NCI-H82 (cell line): ENCODE data around the gene VPS51.

Experiments
- DNase-seq: peaks from one replicate; lab custom pipeline; 2025; lab: John Stamatoyannopoulos, UW

Gene VPS51

DNA sequence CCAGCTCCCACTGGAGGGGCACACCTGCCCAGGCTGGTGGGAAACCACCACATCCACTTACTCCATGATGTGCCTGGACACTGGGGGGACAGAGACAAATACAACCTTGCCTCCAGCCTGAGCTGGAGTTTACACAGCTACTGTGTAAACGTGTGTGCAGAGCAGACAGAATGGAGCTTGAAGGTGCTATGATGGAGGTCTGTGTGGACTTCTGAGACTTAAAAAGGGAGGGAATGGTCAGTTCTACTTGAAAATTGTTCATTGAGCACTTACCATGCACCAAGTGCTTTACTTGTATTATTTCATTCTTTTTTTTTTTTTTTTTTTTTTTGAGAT, 23.4 kb upstream of the VPS51 start:
- DNase-seq, result no peak

DNA sequence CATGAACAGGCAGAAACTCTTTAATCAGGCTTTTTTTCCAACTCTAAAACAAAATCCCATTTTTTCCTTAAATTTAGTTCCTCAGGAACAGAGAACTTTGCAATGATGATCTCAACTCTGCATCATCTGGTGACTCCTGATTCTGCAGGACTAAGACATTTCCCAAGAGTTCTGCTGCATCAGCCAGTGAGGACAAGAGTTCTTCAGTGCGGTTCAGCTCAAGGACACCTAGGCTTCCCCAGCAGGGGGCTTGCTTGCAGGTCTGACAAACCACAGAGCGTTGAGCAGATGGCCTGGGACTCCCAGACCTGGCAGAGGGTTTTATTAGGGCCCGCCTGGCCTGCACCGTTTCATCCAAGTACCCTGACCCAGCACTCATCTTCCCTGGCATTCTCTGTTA, 18.6 kb upstream of the VPS51 start:
- DNase-seq, result peak; percentile 79

DNA sequence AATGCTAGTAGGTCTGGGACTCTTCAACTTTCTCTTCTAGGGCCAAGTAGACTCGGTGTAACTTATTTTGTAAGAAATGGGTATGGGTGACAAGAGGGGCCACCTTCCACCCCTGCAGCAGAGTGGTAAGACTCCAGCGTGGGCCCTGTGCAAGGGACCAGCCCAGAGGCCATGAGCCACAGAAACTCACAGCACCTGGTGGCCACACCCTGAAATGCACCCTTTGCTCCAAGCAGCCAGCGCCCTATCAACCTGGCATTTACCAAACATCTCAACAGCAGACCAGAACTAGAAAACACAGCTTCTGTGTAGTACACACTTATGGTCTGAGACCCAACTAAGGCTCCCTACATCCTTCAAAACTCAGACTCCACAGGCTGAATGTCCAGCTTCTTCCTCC, 17.9 kb upstream of the VPS51 start:
- DNase-seq, result peak; percentile 69

DNA sequence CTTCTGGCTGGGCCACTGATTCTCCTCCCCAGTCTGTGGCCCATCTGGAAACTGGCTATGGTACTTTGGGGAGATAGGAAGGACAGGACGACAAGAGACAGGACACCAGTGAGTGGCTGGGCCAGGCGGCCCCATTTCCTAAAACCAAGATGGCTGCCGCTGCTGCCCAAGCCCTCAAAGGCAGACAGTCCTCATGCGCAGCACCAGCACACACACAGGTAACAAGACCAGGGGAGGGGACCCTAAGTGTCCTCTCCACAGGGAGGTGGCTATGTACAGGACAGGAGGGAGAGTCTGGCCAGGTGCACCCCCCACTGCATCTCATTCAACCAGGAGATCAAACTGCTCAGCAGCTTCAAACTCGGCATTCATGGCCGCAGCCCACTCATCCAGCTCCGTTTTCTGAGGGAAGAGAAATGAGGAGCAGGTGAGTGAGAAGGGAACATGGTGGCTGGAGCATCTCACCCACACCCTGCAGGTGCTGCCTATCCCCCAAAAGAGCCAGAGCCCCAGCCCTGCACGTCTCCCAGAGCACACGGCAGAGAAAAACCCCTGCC, 17.1 kb upstream of the VPS51 start:
- DNase-seq, result no peak

DNA sequence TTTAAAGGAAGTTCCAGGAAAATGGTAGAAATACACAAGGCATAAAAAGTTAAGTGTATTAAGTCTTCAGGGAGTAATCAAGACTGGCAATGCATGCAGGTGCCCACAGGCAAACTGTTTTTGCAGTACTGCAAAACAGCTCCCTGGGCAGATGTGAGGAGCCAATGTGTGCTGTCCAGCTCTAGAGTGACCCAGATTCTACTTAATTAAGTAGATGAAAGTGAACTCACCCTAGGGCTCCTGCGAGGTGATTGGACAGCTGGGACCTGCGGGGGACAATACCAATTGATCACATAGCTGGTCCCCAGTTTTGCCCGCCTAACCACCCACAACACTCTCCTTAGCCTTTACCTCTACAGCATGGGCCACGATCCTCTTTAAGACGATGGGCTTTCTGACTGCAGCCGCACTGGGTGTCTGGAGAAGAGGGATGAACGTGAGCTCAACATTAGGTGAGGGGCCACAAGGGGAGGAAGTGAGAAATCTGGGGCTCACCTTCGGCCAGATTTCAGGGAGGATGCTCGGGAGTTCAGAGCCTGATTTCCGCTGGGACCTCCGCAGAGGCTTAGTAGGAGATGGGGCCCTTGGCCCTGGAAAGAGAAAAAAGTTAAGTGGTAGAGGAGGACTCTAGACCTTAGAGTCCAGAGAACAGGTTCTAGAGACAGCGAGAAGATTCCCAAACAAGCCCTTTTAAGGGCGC, 12.7 kb upstream of the VPS51 start:
- no peak for DNase-seq

DNA sequence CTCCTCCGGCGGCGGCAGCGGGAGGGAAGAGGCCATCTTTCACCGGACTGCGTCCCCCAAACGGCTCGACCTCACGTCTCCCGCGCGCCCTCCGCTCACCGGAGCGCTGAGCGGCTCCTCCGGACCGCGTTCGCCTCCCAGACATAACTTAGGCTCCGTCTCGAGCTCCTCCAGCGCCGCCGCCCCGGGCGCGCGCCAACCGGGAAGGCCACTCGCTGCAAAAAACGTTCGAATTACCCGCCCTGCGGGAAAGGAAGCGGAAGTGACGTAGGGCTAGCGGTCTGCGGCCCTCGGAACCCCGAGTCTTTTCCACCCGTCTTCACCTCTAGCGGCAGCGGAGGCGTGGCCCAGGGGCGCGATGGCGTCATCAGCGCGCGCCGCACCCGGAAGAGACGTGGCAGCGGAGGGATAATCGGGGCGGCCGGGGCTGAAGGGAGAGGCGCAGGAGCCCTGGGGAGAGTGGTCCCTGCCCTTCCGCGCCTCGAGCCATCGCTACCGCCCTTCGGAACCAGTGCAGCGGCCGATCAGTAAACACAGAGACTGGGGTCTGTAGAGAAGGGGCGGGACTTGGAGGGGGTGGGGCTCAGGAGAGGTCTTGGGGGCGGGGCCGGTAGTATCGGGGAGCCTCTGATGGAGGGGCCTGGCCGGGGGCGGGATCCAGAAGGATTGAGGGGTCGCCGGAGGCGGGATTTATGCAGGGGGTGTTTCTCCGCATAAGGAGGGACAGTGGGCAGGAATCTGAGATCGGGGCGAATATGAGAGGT, 12.0 kb upstream of the VPS51 start, which contains the start of the genes CDCA5 and ZFPL1:
Gene CDCA5, minus strand, starts transcription at position 207 of the 764 bp plus-strand sequence. Its CDS starts 62 bp downstream, at position 145.
Gene ZFPL1, plus strand, starts transcription at position 389 of the 764 bp plus-strand sequence. CDS start 477 bp downstream, outside the sequence.
- peak; percentile 96 for DNase-seq

DNA sequence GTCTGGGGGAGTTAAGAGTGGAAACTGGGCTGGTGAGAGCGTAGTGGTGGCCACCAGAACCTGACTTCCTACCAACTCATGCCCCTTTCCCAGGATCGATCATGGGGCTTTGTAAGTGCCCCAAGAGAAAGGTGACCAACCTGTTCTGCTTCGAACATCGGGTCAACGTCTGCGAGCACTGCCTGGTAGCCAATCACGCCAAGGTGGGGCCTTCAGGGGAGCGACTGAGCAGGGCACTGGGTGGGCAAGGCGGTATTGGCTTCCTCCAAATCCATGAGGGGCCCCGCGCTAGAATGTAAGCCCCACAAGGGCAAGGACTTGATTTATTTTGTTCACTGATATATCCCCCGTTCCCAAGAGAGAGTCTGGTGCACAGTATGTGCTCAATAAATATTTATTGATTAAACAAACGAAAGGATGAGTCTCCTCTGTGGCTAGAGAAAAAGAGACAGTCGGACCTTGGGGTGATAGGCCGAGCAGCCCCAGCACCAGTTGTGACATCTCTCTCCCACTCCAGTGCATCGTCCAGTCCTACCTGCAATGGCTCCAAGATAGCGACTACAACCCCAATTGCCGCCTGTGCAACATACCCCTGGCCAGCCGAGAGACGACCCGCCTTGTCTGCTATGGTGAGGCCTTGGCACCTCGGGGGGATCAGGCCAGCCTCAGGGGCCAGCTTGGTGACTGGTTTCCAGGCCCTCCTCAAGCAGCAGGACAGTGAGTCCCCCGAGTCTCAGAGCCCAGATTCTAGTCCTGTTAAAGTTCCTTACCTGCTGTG, 11.2 kb upstream of the VPS51 start:
- no peak for DNase-seq

DNA sequence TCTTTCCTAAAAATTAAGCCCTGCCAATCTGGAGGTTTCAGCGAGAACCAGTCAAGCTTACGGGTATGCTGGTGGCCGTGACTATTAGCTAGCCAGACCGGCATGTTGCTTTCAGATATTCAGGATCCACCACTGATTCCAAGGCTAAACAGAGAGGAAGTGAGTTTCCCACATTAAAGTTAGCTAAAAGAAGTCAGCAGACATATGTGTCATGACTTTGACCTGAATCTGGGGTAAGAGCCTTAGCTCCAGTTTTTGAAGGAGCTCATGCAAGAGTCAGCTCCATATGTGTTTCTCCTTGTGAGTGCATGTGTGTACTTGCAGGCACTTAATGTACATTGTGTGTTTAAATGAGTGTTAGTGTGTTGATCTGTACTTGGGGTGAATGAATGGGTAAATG, 10.6 kb upstream of the VPS51 start:
- DNase-seq, result no peak

DNA sequence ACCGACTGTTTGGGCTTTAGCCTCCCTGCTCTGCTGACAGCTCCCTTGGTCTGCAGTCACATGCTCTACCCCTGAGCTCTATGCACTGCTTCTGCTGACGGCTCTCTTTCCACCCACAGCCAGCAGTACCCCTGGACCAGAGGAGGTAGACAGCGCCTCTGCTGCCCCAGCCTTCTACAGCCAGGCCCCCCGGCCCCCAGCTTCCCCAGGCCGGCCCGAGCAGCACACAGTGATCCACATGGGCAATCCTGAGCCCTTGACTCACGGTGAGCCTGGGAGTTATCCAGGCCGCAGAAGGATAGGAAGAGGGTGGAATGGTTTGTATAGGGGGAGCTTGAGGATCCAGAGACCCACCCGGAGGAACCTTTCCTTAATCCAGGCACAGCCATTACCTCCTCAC, 9.2 kb upstream of the VPS51 start:
- DNase-seq, result no peak

DNA sequence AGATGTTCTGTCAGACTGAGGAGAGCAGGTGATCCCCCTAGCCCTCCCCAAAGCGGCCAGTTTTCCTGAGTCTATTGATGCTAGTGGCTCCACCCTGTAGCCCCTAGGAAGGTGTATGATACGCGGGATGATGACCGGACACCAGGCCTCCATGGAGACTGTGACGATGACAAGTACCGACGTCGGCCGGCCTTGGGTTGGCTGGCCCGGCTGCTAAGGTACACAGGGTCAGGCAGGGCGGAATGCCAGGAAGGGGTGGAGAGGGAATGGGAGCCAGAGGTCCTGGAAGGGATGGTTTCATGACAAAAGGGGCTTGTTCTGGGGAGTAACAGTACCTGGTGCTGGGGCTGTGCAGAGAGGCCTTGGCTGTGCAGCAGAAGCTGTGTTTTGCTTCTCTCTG, 8.8 kb upstream of the VPS51 start:
- DNase-seq, result no peak

DNA sequence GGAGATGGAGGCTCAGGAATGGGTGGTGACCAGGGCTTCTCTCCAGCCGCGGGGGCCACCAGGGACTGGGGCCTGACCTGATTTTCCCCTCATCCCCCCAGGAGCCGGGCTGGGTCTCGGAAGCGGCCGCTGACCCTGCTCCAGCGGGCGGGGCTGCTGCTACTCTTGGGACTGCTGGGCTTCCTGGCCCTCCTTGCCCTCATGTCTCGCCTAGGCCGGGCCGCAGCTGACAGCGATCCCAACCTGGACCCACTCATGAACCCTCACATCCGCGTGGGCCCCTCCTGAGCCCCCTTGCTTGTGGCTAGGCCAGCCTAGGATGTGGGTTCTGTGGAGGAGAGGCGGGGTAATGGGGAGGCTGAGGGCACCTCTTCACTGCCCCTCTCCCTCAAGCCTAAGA, 8.2 kb upstream of the VPS51 start:
- DNase-seq, result no peak

DNA sequence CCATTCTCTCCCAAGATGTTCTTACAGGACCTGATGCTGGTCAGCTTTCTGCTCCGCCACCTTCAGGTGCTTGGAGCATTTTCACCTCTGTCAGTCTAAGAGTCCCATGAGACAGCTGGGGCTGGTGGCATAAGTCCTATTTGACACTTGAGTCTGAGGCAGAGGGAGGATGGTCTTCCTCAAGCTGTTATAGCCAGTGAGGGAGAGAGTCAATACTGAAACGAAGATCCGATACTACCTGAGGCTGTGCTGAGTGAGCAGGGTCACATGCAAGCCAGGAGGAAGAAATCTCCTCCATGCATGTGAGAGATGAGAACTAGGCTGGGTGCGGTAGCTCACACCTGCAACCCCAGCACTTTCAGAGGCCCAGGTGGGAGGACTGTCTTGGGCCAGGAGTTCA, 6.4 kb upstream of the VPS51 start:
- no peak for DNase-seq

DNA sequence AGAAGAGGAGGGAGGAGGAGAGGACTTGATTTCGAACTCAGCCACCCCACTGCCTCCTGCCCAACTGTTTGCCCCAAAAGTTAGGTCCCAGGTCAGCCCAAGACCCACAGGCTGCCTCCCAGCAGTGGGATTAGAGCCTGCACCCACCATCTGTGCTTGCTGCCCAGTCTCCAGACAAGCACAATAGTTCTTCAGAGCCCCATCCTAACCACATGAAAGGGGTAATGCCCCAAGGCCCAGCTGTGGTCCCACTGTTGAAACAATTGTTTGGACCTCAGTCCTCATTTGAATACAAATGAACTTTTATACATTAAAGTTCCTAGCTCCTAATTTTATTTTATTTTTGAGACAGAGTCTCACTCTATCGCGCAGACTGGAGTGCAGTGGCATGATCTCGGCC, 5.4 kb upstream of the VPS51 start:
- no peak for DNase-seq

DNA sequence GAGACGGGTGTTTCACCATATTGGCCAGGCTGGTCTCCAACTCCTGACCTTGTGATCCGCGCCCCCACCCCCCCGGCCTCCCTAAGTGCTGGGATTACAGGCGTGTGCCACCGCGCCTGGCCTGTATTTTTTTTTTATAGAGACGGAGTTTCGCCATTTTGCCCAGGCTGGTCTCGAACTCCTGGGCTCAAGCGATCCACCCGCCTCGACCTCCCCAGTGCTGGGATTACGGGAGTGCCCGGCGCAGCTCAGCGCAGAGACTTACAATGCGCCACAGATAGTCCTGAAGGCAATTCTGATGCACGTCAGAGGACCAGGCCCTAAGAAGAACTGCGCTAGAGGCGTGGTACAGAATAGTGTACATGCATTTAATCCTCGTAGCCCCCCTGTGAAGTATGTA, 587 bp upstream of the VPS51 start:
- no peak for DNase-seq

DNA sequence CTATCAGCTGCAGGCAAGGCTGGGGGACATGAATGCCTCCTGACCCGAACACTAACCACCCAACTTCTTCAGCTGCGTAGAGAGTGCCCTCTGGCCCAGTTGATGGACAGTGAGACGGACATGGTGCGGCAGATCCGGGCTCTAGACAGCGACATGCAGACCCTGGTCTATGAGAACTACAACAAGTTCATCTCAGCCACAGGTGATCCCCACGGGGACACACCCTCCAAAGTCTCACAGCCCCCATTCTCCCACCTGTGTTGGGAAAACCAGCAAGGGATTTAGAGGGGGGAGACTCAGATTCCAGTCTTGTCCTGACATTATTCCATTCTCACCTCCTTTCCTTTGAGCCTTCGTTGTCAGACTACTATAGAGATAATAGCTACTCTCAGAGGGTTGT, 912 bp downstream of the VPS51 start:
- DNase-seq, result no peak

DNA sequence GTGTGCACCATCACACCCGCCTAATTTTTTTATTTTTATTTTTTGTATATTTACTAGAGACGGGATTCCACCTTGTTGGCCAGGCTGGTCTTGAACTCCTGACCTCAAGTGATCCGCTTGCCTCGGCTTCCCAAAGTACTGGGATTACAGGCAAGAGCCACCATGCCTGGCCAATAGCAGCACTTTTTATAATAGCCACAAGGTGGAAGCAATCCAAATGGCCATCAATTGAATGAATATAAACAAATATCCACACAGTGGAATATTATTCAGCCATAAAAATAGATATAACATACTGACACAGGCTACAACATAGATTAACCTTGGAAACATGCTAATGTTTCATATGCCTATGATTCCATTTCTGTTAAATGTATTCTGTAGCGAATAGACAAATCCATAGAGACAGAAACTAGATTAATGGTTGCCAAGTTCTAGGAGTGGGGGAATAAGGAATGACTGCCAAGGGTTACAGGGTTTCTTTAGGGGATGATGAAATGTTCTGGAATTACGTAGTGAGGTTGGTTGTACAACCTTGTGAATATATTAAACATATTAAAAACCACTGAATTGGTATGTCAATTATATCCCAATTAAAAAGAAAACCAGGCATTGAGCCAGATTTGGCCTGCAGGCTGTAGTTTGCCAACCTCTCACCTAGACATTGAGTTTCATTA, 4.8 kb downstream of the VPS51 start:
- no peak for DNase-seq

DNA sequence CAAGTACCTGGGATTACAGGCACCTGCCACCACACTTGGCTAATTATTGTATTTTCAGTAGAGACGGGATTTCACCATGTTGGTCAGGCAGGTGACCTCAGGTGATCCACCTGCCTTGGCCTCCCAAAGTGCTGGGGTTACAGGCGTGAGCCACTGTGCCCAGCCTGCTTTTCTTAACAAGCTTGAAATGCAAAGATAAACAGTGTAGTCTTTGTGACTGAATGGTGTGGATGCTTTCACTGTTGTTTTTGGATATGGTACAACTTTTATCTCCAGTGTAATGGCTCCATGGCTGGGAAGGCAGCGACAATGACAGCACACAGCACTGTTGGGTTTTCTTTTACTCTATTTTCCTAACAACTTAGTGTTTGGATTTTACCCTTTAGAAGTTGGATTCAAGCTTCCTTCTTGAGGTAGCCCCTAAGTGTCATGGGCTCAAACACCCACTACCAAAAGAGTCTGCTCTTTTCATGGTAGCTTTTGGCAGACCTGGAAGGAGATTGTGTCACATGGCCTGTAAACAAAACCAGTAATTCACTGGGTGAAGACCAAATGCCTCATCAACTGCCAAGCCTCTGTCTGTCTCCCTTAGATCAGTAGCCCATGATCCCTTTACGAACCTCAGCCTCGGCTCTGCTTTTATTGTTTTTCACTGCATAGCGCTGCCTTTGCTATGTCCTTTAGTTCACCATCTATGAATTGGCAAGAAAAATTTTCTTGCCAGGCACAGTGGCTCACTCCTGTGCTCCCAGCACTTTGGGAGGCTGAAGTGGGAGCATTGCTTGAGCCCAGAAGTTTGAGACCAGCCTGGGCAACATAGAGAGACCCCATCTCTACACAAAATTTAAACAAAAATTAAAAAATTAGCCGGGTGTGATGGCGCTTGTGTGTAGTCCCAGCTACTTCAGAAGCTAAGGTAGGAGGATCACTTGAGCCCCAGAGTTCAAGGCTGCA, 6.4 kb downstream of the VPS51 start:
- no peak for DNase-seq

DNA sequence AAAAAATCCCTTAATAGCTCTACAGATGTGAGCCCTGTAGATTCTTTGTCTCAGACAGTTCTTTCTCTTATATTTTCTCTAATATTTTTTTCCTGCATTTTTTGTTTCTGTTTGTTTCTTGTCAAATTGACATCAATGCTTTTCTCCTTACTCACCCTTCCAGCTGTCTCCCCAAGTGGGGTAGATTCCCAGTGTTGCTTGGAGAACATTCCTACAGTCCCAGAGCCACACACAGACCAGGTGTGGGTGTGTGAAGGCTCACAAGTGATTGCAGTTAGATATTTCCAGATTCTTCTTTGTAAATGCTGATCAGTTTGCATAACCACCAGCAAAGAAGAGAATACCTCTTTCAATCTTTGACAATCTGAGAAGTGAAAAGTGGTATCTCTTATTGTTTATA, 7.5 kb downstream of the VPS51 start:
- DNase-seq, result no peak

DNA sequence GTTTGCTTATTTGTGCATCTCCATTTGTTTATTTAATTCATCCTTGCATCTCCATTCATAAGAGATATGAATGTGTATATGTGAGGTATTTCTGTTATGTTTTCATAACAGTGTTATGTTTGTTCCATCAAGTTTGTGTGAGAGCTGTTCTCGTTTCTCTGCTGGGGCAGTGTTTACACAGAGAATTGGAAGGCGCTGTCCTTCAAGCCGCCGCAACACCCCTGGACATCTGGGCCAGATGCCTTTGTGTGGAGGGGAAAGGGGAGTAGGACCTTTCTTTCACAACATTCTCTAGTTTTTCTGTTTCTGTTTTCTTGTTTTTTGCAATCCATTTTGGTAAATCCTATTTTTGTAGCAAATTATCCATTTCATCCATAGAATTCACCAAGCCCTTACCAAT, 8.6 kb downstream of the VPS51 start:
- no peak for DNase-seq

DNA sequence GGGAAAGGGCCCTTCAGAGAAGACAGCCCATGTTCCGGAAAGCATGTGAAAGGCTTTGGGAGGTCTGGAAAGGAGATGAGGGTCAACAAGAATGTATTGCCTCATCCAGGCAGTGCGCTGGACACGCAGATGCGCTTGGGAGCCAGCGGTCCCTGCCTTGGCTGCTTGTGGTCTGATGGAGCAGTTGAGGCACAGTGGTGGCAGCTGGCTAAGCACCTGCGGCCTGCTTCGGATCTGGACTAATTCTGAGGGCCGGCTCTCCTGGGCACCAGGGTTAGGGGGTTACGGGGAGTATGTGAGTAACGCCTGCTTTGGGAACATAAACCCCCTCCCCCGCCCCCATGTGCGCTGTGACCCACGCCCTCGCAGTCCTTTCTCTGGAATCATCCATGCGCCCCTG, 11.1 kb downstream of the VPS51 start:
- DNase-seq, result no peak
